ENCODE data around the gene CD79B.
"Not testable (repeated sequence)": the region's sequence is repeated elsewhere in the genome, so short reads cannot be mapped to it uniquely, and the experiment has no call there.

CD79B gene

DNA sequence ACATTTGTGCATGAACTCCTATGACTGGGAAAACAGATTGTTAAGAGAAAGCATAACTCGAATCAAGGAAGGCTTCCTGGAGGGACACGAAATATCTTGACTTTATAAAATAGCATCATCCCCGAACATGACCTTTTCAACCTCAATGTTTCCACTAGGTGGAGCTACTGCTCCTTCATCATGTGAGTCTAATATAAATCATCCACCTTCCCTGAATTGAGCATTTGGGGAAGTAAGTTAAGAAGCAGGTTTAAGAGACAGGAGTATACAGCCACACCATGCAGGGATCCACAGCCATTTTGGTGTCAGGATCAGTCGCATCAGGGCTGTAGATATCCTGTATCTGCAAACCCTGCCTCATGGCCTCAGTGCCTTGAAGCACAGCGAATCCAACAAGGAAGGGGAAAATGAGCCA is 28.3 kb downstream of the CD79B start:
- not testable (repeated sequence) for H3K4me3 ChIP-seq (ENCODE audit: low read depth in 1 of 2, low read length in 2 of 2)

DNA sequence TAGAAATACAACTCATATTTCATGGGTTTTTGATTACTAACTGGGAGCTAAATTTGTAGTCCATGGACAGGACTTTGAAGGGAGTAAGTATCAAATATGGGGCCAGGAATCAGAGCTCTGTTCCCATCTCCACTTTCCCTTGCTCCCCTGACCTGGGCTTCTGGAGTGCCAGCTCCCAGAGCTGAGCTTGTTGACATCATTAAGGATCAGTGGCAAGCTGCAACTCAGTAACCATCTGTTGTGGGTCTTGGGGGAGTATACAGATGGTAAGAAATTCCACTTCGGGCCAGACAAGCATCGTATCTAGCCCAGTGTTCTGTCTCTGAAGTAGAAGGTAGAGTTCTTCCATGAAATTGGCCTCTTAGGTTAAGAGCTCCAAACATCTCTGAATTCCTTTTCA is 30.2 kb downstream of the CD79B start:
- not testable (repeated sequence) for H3K9ac ChIP-seq (ENCODE audit: low read length); H3K36me3 ChIP-seq (ENCODE audit: insufficient read depth, low read length); H3K9me3 ChIP-seq (ENCODE audit: low read length); H3K27me3 ChIP-seq (ENCODE audit: control insufficient read depth in 1 of 2, insufficient read depth in 2 of 2, low read length in 2 of 2); H3K27ac ChIP-seq (ENCODE audit: low read depth, low read length); H3K4me1 ChIP-seq (ENCODE audit: insufficient read depth, low read length); H3K4me3 ChIP-seq (ENCODE audit: low read depth in 1 of 2, low read length in 2 of 2)

More for the DNA sequence above, 28.3 kb downstream of the CD79B start:
- H3K9ac ChIP-seq (ENCODE audit: low read length); H3K27me3 ChIP-seq (ENCODE audit: control insufficient read depth in 1 of 2, insufficient read depth in 2 of 2, low read length in 2 of 2); H3K4me1 ChIP-seq (ENCODE audit: insufficient read depth, low read length); H3K36me3 ChIP-seq (ENCODE audit: insufficient read depth, low read length); H3K27ac ChIP-seq (ENCODE audit: low read depth, low read length); H3K9me3 ChIP-seq (ENCODE audit: low read length): not testable (repeated sequence)

DNA sequence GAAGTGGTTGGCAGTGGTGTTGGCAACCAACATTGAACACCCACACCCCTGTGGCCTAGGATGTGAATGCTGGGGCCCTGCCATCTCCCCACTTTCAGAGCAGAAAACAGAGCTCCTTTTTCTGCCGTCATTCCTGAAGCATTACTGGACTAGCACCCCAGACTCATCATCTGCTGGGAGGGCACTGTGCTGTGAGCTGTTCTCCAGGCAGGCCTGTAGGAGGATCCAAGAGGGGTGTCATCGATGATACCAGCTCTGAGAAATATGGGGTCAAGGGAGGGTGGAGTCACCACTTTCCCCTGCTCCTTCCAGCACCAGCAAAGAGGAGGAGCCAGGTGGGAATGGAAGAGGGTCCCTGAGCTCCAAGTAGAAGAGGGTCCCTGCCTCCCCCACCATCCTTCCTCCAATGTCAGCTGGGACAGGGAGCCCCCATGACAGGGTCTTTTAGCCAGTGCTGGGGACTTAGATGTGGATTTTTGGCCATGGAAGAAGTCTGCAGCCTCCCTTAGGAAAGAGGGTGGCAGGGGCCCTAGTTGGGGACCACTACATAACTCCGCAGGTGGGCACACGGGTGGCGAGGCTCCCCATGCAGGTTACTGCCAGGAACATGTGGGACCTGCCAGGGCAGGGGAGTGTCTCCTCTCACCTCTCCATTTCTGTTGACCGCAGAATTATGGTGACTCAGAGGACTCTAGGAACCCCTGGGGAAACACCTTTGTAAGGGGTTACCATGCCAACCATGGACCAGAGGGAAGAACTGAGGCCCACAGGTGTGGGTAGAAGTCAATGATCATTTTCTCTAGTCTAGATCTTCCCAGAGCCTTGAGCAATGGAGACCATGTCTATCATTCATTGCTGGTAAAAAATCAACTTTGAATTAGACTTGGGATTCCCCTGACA is 33.0 kb downstream of the CD79B start:
- H3K4me1 ChIP-seq (ENCODE audit: insufficient read depth, low read length); H3K36me3 ChIP-seq (ENCODE audit: insufficient read depth, low read length); H3K4me3 ChIP-seq (ENCODE audit: low read depth in 1 of 2, low read length in 2 of 2): not testable (repeated sequence)

DNA sequence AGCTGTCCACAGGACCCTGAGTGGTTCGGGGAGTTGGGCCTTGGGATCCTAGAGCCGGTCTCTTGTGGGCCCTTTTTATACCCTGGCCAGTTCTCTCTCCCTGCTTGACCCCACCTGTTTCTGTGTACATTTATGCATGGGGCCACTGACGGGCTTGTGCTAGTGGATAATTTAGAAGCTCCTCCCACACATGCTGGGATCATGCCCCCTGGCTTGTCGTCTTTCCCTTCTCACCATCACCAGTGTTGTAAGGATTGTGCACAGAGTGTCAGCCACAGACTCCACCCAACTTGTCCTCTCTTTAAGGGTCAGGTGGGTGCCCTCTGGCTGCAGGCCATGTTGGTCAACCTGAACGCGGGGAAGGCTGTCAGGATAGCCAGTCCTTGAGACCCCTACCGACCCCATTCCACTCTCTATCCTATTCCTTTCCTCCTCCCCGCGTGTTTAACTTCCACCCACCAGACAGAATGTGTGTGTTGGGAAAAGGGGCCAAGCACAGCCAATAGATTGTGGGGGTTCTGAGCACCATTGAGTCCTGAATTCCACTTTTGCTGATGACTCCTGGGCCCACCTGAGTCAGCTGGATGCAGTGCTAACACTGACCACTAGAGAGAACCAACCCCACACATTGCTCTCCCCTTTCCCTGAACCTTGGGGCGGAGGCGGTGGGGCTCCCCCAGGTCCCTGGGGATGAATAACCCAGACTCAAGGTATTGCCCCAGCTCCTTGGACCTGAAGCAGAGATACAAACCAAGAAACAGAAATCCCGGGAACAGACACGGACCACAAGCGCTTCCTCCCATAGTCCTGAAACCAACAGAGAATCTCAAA is 35.4 kb downstream of the CD79B start, which contains the start of gene CSH1:
Gene CSH1, minus strand, starts transcription at position 51 of the 831 bp plus-strand sequence. CDS start 63 bp downstream, outside the sequence.
- not testable (repeated sequence) for H3K27ac ChIP-seq (ENCODE audit: low read depth, low read length); H3K9me3 ChIP-seq (ENCODE audit: low read length); H3K9ac ChIP-seq (ENCODE audit: low read length); H3K36me3 ChIP-seq (ENCODE audit: insufficient read depth, low read length); H3K4me1 ChIP-seq (ENCODE audit: insufficient read depth, low read length); H3K27me3 ChIP-seq (ENCODE audit: control insufficient read depth in 1 of 2, insufficient read depth in 2 of 2, low read length in 2 of 2); H3K4me3 ChIP-seq (ENCODE audit: low read depth in 1 of 2, low read length in 2 of 2)

More for the DNA sequence above, 33.0 kb downstream of the CD79B start:
- not testable (repeated sequence) for H3K27ac ChIP-seq (ENCODE audit: low read depth, low read length); H3K27me3 ChIP-seq (ENCODE audit: control insufficient read depth in 1 of 2, insufficient read depth in 2 of 2, low read length in 2 of 2); H3K9me3 ChIP-seq (ENCODE audit: low read length); H3K9ac ChIP-seq (ENCODE audit: low read length)

DNA sequence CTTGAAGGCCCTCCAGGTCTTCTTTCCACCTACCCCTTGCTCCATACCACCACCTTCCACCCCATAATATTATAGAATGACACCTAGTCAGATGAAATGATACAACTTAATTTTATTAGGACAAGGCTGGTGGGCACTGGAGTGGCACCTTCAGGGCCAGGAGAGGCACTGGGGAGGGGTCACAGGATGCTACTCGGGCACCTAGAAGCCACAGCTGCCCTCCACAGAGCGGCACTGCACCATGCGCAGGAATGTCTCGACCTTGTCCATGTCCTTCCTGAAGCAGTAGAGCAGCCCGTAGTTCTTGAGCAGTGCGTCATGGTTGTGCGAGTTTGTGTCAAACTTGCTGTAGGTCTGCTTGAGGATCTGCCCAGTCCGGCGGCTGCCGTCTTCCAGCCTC is 37.3 kb downstream of the CD79B start:
- H3K9me3 ChIP-seq (ENCODE audit: low read length); H3K9ac ChIP-seq (ENCODE audit: low read length); H3K27me3 ChIP-seq (ENCODE audit: control insufficient read depth in 1 of 2, insufficient read depth in 2 of 2, low read length in 2 of 2); H3K36me3 ChIP-seq (ENCODE audit: insufficient read depth, low read length); H3K4me3 ChIP-seq (ENCODE audit: low read depth in 1 of 2, low read length in 2 of 2); H3K27ac ChIP-seq (ENCODE audit: low read depth, low read length); H3K4me1 ChIP-seq (ENCODE audit: insufficient read depth, low read length): not testable (repeated sequence)

DNA sequence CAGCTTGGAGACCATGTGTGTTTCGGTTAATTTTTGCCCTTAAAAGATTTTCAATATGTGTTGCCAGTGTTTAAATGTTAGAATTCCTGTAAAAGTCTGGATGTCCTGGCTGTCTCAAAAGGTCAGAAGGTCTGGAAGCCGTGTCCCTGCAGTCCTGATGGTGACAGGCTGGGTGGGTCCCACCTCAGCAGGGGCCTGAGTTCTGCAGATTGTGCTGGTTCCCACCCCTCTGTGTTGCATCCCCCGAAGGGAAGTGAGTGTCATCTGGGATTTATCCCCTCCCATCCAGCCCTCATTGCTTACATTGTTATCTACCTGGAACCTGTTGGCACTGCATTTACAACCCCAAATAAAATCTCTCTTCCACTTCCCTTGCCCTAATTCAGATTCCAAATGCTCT is 38.1 kb downstream of the CD79B start:
- not testable (repeated sequence) for H3K27me3 ChIP-seq (ENCODE audit: control insufficient read depth in 1 of 2, insufficient read depth in 2 of 2, low read length in 2 of 2); H3K9me3 ChIP-seq (ENCODE audit: low read length); H3K36me3 ChIP-seq (ENCODE audit: insufficient read depth, low read length); H3K27ac ChIP-seq (ENCODE audit: low read depth, low read length); H3K4me3 ChIP-seq (ENCODE audit: low read depth in 1 of 2, low read length in 2 of 2); H3K9ac ChIP-seq (ENCODE audit: low read length); H3K4me1 ChIP-seq (ENCODE audit: insufficient read depth, low read length)

DNA sequence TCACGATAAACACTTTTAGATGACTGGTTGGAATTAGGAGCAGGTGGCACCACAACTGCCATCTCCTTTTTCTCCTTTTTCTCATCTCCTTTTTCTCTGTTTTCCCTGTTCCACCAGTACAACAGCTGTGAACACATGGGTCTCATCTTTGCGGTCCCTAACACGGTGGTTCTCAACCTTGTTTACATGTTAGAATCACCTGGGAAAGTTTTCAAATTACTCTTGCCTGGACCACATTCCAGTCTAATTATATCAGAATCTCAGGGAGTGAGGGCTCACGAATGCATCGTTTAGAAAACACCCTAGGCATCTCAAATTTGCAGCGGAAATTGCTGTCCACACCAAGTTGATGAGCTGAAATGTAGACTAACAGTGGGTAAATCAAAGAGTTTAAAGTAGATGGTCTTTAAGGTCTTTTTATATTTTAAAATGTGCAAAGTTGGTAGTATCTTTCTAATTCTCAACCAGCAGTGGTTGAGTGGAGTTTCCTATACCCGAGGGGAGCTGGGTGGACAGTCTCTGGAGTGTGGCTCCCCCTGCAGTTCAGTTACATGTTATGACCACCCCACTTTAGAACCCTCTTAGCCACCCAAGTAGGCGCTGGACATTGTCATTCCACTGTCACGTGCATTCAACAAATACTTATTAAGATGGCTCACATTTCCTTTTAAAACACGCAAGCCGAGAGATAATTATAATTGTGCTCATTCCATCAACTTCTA is 39.7 kb downstream of the CD79B start:
- H3K4me3 ChIP-seq (ENCODE audit: low read depth in 1 of 2, low read length in 2 of 2); H3K36me3 ChIP-seq (ENCODE audit: insufficient read depth, low read length); H3K27ac ChIP-seq (ENCODE audit: low read depth, low read length); H3K9me3 ChIP-seq (ENCODE audit: low read length); H3K27me3 ChIP-seq (ENCODE audit: control insufficient read depth in 1 of 2, insufficient read depth in 2 of 2, low read length in 2 of 2); H3K4me1 ChIP-seq (ENCODE audit: insufficient read depth, low read length); H3K9ac ChIP-seq (ENCODE audit: low read length): not testable (repeated sequence)

DNA sequence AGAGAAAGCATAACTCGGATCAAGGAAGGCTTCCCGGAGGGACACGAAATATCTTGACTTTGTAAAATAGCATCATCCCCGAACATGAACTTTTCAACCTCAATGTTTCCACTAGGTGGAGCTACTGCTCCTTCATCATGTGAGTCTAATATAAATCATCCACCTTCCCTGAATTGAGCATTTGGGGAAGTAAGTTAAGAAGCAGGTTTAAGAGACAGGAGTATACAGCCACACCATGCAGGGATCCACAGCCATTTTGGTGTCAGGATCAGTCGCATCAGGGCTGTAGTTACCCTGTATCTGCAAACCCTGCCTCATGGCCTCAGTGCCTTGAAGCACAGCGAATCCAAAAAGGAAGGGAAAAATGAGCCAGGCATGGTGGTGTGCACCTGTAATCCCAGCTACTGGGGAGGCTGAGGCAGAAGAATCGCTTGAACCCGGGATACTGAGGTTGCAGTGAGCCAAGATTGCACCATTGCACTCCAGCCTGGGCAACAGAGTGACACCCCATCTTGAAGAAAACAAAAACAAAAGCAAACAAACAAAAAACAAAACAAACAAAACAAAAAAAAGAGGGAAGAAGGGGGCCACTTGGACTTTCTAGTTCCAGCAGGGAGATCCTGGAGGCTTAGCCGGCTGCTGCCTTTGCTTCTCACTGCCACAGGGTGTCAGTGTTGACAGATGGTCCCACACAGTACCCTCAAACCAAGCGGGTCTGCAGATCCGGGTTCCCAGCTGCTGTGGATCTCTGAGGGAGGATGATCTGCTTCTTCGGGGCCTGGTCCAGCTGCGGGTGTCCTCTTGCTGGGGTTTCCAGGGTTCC is 42.9 kb downstream of the CD79B start:
- not testable (repeated sequence) for H3K4me1 ChIP-seq (ENCODE audit: insufficient read depth, low read length); H3K36me3 ChIP-seq (ENCODE audit: insufficient read depth, low read length); H3K9me3 ChIP-seq (ENCODE audit: low read length); H3K9ac ChIP-seq (ENCODE audit: low read length); H3K4me3 ChIP-seq (ENCODE audit: low read depth in 1 of 2, low read length in 2 of 2); H3K27ac ChIP-seq (ENCODE audit: low read depth, low read length); H3K27me3 ChIP-seq (ENCODE audit: control insufficient read depth in 1 of 2, insufficient read depth in 2 of 2, low read length in 2 of 2)

DNA sequence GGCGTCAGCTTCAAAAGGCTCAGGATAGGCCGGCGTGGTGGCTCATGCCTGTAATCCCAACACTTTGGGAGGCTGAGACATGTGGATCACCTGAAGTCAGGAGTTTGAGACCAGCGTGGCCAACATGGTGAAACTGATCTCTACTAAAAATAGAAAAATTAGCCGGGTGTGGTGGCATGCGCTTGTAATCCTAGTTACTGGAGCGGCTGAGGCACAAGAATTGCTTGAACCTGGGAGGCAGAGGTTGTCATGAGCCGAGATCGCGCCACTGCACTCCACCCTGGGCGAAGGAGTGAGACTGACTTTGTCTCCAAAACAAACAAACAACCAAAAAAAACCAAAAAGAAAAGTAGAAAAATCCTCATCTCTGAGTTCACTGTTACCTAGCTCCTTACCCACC is 47.0 kb downstream of the CD79B start:
- not testable (repeated sequence) for H3K9me3 ChIP-seq (ENCODE audit: low read length); H3K9ac ChIP-seq (ENCODE audit: low read length); H3K4me1 ChIP-seq (ENCODE audit: insufficient read depth, low read length); H3K27me3 ChIP-seq (ENCODE audit: control insufficient read depth in 1 of 2, insufficient read depth in 2 of 2, low read length in 2 of 2); H3K27ac ChIP-seq (ENCODE audit: low read depth, low read length); H3K36me3 ChIP-seq (ENCODE audit: insufficient read depth, low read length); H3K4me3 ChIP-seq (ENCODE audit: low read depth in 1 of 2, low read length in 2 of 2)

DNA sequence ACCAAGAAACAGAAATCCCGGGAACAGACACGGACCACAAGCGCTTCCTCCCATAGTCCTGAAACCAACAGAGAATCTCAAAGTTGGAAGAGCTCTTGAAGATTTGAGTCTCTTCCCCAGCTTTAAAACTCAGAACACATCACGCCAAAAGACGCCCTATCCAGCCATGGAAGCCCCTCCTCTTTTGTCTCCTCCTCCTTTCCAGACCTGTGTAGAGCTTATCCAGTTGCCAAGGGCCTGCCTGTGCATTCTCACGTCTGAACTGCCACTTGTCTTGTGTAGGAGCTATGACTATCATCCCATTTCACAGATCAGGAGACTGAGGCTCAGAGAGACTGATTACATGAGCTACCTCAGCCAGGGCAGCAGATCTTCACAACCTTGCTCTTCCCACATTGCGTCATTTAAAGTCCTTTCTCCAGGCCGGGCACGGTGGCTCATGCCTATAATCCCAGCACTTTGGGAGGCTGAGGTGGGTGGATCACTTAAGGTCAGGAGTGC is 49.5 kb downstream of the CD79B start:
- H3K9ac ChIP-seq (ENCODE audit: low read length); H3K27me3 ChIP-seq (ENCODE audit: control insufficient read depth in 1 of 2, insufficient read depth in 2 of 2, low read length in 2 of 2); H3K4me1 ChIP-seq (ENCODE audit: insufficient read depth, low read length); H3K4me3 ChIP-seq (ENCODE audit: low read depth in 1 of 2, low read length in 2 of 2); H3K27ac ChIP-seq (ENCODE audit: low read depth, low read length); H3K36me3 ChIP-seq (ENCODE audit: insufficient read depth, low read length); H3K9me3 ChIP-seq (ENCODE audit: low read length): not testable (repeated sequence)
